H1 (cell line): ENCODE results near the gene CCDC141. TPM values are rescaled to one million over a fixed set of nuclear protein-coding genes. Genes with fewer than 3 reads are reported as not detected.

Source experiments
- CTCF ChIA-PET: fragments of 300-600 bp; sonication (Branson Sonifier 250); formaldehyde crosslinking; loops from one replicate; lab custom pipeline; 2021; ENCODE audit not compliant: partially characterized antibody; lab: Charles Lee
- POLR2A ChIA-PET: fragments of 300-600 bp; sonication (Branson Sonifier 250); formaldehyde crosslinking; loops from one replicate; lab custom pipeline; 2021; ENCODE audit warnings: inconsistent platforms; ENCODE audit not compliant: partially characterized antibody; lab: Charles Lee
- DNase-seq, 2 experiments: peaks; one replicate each; pipeline versions ENCODE4 v3.0.0 to v3.0.0-alpha.2; 2010 to 2022; ENCODE audit warnings: low spot score in 2 of 2, low read depth in 1 of 2, mixed read lengths in 1 of 2
- FAIRE-seq: peaks from 2 replicates; lab custom pipeline; 2011; peaks lifted over from hg19 to GRCh38; lab: Jason Lieb, UNC
- H2AFZ ChIP-seq: 2 replicates; pipeline ENCODE4 v1.8.1; 2012; ENCODE audit warnings: low read length, inconsistent platforms
- H2AK5ac ChIP-seq: 2 replicates; pipeline ENCODE4 v1.6.1; 2013; ENCODE audit warnings: low read depth, low read length
- H2BK120ac ChIP-seq: replicated peaks from 2 replicates; pipeline ENCODE3; 2013; ENCODE audit warnings: low read depth, low read length, inconsistent platforms
- H2BK12ac ChIP-seq: 2 replicates; pipeline ENCODE4 v1.6.1; 2013; ENCODE audit warnings: low read depth, low read length
- H2BK15ac ChIP-seq: 2 replicates; pipeline ENCODE4 v1.6.1; 2013; ENCODE audit warnings: low read length
- H2BK20ac ChIP-seq: 2 replicates; pipeline ENCODE4 v1.6.1; 2013; ENCODE audit warnings: low read length
- H2BK5ac ChIP-seq: 2 replicates; pipeline ENCODE4 v1.6.1; 2013; ENCODE audit warnings: low read depth, low read length
- H3K14ac ChIP-seq: 2 replicates; pipeline ENCODE4 v1.6.1; 2013; ENCODE audit warnings: inconsistent platforms; ENCODE audit not compliant: insufficient read length
- H3K18ac ChIP-seq: 2 replicates; pipeline ENCODE4 v1.6.1; 2013; ENCODE audit warnings: low read length; ENCODE audit errors: extremely low read depth
- H3K23ac ChIP-seq: 2 replicates; pipeline ENCODE4 v1.6.1; 2013; ENCODE audit warnings: inconsistent platforms; ENCODE audit not compliant: insufficient read length
- H3K23me2 ChIP-seq: 2 replicates; pipeline ENCODE4 v1.6.1; 2013; ENCODE audit warnings: low read depth, low read length
- H3K27ac ChIP-seq: 2 replicates; pipeline ENCODE4 v1.6.1; 2011; ENCODE audit warnings: low read depth, low read length, inconsistent platforms
- H3K27me3 ChIP-seq, 4 experiments: replicated peaks in 1 of 4; 1 replicate in 1 of 4; 2 replicates in 3 of 4; pipeline versions ENCODE4 v1.6.1 to v1.8.1; 2011 to 2013; ENCODE audit warnings: low read length in 3 of 4, mild to moderate bottlenecking in 3 of 4, inconsistent platforms in 2 of 4, mixed read lengths in 2 of 4, moderate library complexity in 1 of 4; ENCODE audit not compliant: control insufficient read depth in 3 of 4, insufficient read depth in 3 of 4; ENCODE audit errors: extremely low read depth in 1 of 4
- H3K36me3 ChIP-seq, 4 experiments: 2 replicates each; pipeline versions ENCODE4 v1.6.1 to v1.8.1; 2011 to 2013; ENCODE audit warnings: mild to moderate bottlenecking in 4 of 4, low read length in 3 of 4, moderate library complexity in 2 of 4, control low read depth in 1 of 4, inconsistent platforms in 1 of 4; ENCODE audit not compliant: insufficient read depth in 4 of 4, control insufficient read depth in 2 of 4
- H3K4ac ChIP-seq: replicated peaks from 2 replicates; pipeline ENCODE3; 2013; ENCODE audit warnings: low read length, low read depth, mixed read lengths, inconsistent platforms; ENCODE audit not compliant: insufficient read length
- H3K4me1 ChIP-seq, 4 experiments: replicated peaks in 1 of 4; 1 replicate in 1 of 4; 2 replicates in 3 of 4; pipeline versions ENCODE4 v1.6.1 to v1.8.1; 2011 to 2013; ENCODE audit warnings: low read length in 3 of 4, inconsistent platforms in 2 of 4, mixed read lengths in 1 of 4; ENCODE audit not compliant: insufficient read depth in 4 of 4, control insufficient read depth in 3 of 4
- H3K4me2 ChIP-seq, 2 experiments: 2 replicates each; pipeline versions ENCODE4 v1.6.1 to v1.8.1; 2011 to 2013; ENCODE audit warnings: low read depth in 2 of 2, low read length in 2 of 2, control low read depth in 1 of 2, inconsistent platforms in 1 of 2, mild to moderate bottlenecking in 1 of 2; ENCODE audit not compliant: insufficient read depth in 1 of 2
- H3K4me3 ChIP-seq, 4 experiments: fragments of 200-600, 300-600 bp in 1 of 4; sonication (generic), shearing (Covaris generic), sonication (Bioruptor Twin) in 1 of 4; 2 replicates each; pipeline versions ENCODE4 v1.5.1 to v1.8.1; 2011 to 2016; ENCODE audit warnings: low read length in 4 of 4, low read depth in 3 of 4, control low read depth in 2 of 4, inconsistent platforms in 2 of 4, mild to moderate bottlenecking in 2 of 4, mixed read lengths in 1 of 4, moderate library complexity in 1 of 4; ENCODE audit not compliant: insufficient read depth in 2 of 4; ENCODE audit errors: extremely low read depth in 1 of 4
- H3K56ac ChIP-seq: replicated peaks from 2 replicates; pipeline ENCODE3; 2013; ENCODE audit warnings: low read depth, mild to moderate bottlenecking, mixed read lengths, low read length, inconsistent platforms; ENCODE audit not compliant: insufficient read length
- H3K79me1 ChIP-seq: 2 replicates; pipeline ENCODE4 v1.6.1; 2013; ENCODE audit warnings: low read depth, low read length, control low read depth
- H3K79me2 ChIP-seq, 2 experiments: 2 replicates each; pipeline versions ENCODE4 v1.6.1 to v1.8.1; 2012 to 2013; ENCODE audit warnings: low read length in 2 of 2, mild to moderate bottlenecking in 2 of 2, inconsistent platforms in 1 of 2; ENCODE audit not compliant: insufficient read depth in 2 of 2, control insufficient read depth in 1 of 2
- H3K9ac ChIP-seq, 4 experiments: replicated peaks in 1 of 4; 1 replicate in 1 of 4; 2 replicates in 3 of 4; pipeline versions ENCODE4 v1.6.1 to v1.8.1; 2011 to 2013; ENCODE audit warnings: low read depth in 3 of 4, low read length in 3 of 4, control low read depth in 2 of 4, mild to moderate bottlenecking in 2 of 4, moderate library complexity in 2 of 4, inconsistent platforms in 1 of 4; ENCODE audit errors: extremely low read depth in 1 of 4
- H3K9me3 ChIP-seq, 2 experiments: 2 replicates each; pipeline versions ENCODE4 v1.6.1 to v1.8.1; 2012 to 2013; ENCODE audit warnings: mild to moderate bottlenecking in 2 of 2, moderate library complexity in 2 of 2, control low read depth in 1 of 2, inconsistent platforms in 1 of 2, low read depth in 1 of 2, low read length in 1 of 2, mixed read lengths in 1 of 2; ENCODE audit not compliant: insufficient read depth in 2 of 2
- H4K20me1 ChIP-seq, 2 experiments: replicated peaks in 1 of 2; 2 replicates each; pipeline versions ENCODE3 to v1.8.1; 2011 to 2013; ENCODE audit warnings: inconsistent platforms in 2 of 2, low read length in 2 of 2, mild to moderate bottlenecking in 1 of 2; ENCODE audit not compliant: insufficient read depth in 2 of 2, control insufficient read depth in 1 of 2
- H4K5ac ChIP-seq: 2 replicates; pipeline ENCODE4 v1.6.1; 2013; ENCODE audit warnings: low read length, low read depth, mixed read lengths, inconsistent platforms; ENCODE audit not compliant: insufficient read length
- H4K8ac ChIP-seq: 2 replicates; pipeline ENCODE4 v1.8.0; 2013; ENCODE audit warnings: mild to moderate bottlenecking, moderate library complexity, low read length, inconsistent platforms; ENCODE audit not compliant: insufficient read depth; ENCODE audit errors: extremely low read depth
- H4K91ac ChIP-seq: replicated peaks from 2 replicates; pipeline ENCODE3; 2013; ENCODE audit warnings: low read length, mixed read lengths, inconsistent platforms; ENCODE audit not compliant: insufficient read length
- ATF3 ChIP-seq: IDR thresholded peaks from 2 replicates; pipeline ENCODE4 v1.6.1; 2011; ENCODE audit warnings: low read depth, mild to moderate bottlenecking, low read length; ENCODE audit not compliant: insufficient read depth
- NANOG ChIP-seq: IDR thresholded peaks from 2 replicates; pipeline ENCODE4 v1.6.1; 2011; ENCODE audit warnings: low read length, low read depth, mild to moderate bottlenecking, inconsistent platforms; ENCODE audit not compliant: insufficient read depth, poor library complexity, severe bottlenecking
- POU5F1 ChIP-seq: IDR thresholded peaks from 2 replicates; pipeline ENCODE4 v1.6.1; 2011; ENCODE audit warnings: low read depth, mild to moderate bottlenecking, low read length, moderate library complexity
- SIX5 ChIP-seq: IDR thresholded peaks from 2 replicates; pipeline ENCODE4 v1.6.1; 2011; ENCODE audit warnings: mild to moderate bottlenecking, low read depth, low read length
- WGBS, 2 experiments: shearing (Covaris generic) in 1 of 2; methylation state at CpG; one replicate each; pipeline versions ENCODE4 v1.1.6 to v1.1.7; 2013 to 2015; ENCODE audit warnings: low lambda C conversion rate in 2 of 2, mixed read lengths in 2 of 2, inconsistent platforms in 1 of 2, low coverage in 1 of 2, missing lambda C conversion rate in 1 of 2; ENCODE audit not compliant: insufficient replicate concordance in 2 of 2, insufficient coverage in 1 of 2, insufficient read length in 1 of 2; ENCODE audit errors: extremely low coverage in 1 of 2, missing lambda C conversion rate in 1 of 2; 5-methylcytosine and 5-hydroxymethylcytosine counted together
- polyA plus RNA-seq, 7 experiments: library from polyadenylated mRNA; depleted of rRNA in 3 of 7; stranded (reverse) in 5 of 7; unstranded in 2 of 7; fragments of >200 nt in 5 of 7; fragments of 200-250 nt in 2 of 7; gene quantifications; 1 replicate in 5 of 7; 2 replicates in 1 of 7; 4 replicates in 1 of 7; pipeline versions ENCODE4 v1.2.1 to v1.2.3, GENCODE V29; 2011 to 2013; ENCODE audit warnings: missing spikeins in 2 of 7, mixed read lengths in 2 of 7
- total RNA-seq: library from RNA; stranded (reverse); fragmentation: NEBNext Ultra II Directional; extraction: Animal tissue kit (Norgen Biotek cat#: 25700); gene quantifications from 2 replicates; pipeline ENCODE4 v1.2.1, GENCODE V29; 2021

The CCDC141 gene
- total and polyA plus RNA-seq, 2 of the 8 experiments (the other 6 are each of a cell fraction or from before 2014, with no cell fraction given) = 0.56 to 21.6 TPM

- Histone ChIP-seq H4K8ac (no peak overlapping the region), H3K4me3 (no peak overlapping the region), H2BK15ac (no peak overlapping the region), H3K23me2 (no peaks in the 10 kb centered on the region), H2AFZ (no peak overlapping the region), H3K14ac (no peak overlapping the region), H2BK120ac (no peak overlapping the region), H3K4me2 (no peak overlapping the region), H3K79me1 (no peaks in the 10 kb centered on the region), H4K91ac (no peak overlapping the region), H3K4ac (no peak overlapping the region), H3K27me3 (no peaks in the 10 kb centered on the region), H2AK5ac (no peak overlapping the region), H3K27ac (no peak overlapping the region), H4K20me1 (no peaks in the 10 kb centered on the region), H3K4me1 (no peaks in the 10 kb centered on the region), H3K23ac (no peak overlapping the region), H2BK5ac (no peak overlapping the region), H2BK20ac (no peak overlapping the region), H2BK12ac (no peak overlapping the region), H4K5ac (no peak overlapping the region), H3K36me3 (no peaks in the 10 kb centered on the region), H3K18ac (no peak overlapping the region), H3K9ac (no peak overlapping the region), H3K56ac (no peak overlapping the region), H3K9me3 (0 out of 4 replicates have a peak, but pooled peaks cover 0 to 3% of the 10 kb centered on the region in 2 experiments), H3K79me2 (no peaks in the 10 kb centered on the region)
- ChIA-PET CTCF (interaction anchor here (0.6 to 1.8 kb wide), 4 partner anchors 9 to 190 kb away, joined by 3 to 4 read pairs (median 3); no protein-coding TSS in a partner anchor), POLR2A (no interaction called here)
- DNase-seq (no peak), FAIRE-seq (no peak)
- no peak for TF ChIP-seq SIX5
- TF ChIP-seq NANOG = no peak
- no peak for TF ChIP-seq POU5F1
- no peak for TF ChIP-seq ATF3
- 90% methylated on average over 5 of the region's 5 CpGs; no CpG with 5 or more reads in 1 of the 2 experiments for WGBS, 2 experiments
Measured at GRCh38 chr2:178951266-178952006, 98.5 kb downstream of the CCDC141 start.
